Stimulated activated CD4-positive, alpha-beta T cell treated with anti-CD3 and anti-CD28 coated beads, Interleukin-15, amount 100 ng/mL, for 24 hours (primary cell): ENCODE measurements around the gene TCOF1.
A peak's percentile ranks its signal among the peaks of the same experiment; 100 is the strongest.

Experiments
- DNase-seq: peaks from one replicate; pipeline ENCODE4 v3.0.0-alpha.2; 2020

TCOF1 gene

DNA sequence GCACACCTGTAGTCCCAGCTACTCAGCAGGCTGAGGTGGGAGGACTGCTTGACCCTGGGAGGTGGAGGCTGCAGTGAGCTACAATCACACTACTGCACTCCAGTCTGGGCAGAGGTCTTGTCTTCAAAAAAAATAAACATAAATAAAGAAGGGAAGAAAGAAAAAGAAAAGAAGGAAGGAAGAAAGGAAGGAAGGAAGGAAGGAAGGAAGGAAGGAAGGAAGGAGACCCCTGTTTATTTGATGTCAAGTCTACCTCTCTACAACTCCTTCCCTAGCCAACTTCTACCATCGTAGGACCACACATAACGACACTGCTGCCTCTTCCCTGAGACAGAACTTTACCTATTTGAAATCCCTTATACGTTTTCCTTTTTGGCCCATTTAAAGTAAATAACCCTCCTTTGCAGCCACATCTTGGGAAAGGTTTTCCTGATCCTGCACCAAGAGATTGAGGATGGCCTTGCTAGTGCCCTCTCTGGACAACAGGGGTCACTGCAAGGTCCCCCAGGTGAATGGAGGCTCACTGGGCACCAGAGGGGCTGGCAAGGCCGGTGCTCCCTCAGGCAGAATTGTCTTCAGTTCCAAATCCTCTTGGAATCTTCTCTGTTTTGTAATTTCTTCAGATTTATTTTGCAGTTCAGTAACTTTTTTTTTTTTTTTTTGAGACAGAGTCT, 81.5 kb downstream of the TCOF1 start:
- peak; percentile 30 for DNase-seq

DNA sequence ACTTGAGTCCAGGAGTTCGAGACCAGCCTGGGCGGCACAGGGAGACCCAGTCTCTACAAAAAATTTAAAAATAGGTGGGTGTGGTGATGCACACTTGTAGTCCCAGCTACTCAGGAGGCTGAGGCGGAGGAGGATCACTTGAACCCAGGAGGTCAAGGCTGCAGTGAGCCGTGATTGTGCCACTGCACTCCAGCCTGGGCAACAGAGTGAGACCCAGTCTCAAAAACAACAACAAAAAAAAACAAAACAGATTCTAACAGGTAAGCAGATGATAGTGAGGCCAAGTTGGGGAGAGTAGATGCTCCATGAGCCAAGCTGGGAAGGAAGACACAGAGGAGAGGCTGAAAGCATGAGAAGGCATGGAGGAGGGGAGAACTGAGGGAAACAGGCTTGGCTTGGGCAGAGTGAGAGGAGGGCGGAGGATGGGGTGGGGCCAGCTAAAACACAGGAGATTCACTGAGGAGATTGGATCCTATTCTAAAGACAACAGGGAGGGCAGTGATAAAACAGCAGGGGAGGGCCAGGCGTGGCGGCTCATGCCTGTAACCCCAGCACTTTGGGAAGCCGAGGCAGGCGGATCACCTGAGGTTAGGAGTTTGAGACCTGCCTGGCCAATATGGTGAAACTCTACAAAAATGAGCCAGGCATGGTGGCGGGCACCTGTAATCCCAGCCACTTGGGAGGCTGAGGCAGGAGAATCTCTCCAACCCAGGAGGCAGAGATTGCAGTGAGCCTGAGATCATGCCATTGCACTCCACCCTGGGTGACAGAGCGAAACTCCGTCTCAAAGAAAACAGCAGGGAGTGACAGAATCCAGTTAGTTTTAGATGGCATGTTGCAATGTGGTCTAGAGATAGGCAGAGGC, 83.7 kb downstream of the TCOF1 start:
- peak; percentile 12 for DNase-seq

DNA sequence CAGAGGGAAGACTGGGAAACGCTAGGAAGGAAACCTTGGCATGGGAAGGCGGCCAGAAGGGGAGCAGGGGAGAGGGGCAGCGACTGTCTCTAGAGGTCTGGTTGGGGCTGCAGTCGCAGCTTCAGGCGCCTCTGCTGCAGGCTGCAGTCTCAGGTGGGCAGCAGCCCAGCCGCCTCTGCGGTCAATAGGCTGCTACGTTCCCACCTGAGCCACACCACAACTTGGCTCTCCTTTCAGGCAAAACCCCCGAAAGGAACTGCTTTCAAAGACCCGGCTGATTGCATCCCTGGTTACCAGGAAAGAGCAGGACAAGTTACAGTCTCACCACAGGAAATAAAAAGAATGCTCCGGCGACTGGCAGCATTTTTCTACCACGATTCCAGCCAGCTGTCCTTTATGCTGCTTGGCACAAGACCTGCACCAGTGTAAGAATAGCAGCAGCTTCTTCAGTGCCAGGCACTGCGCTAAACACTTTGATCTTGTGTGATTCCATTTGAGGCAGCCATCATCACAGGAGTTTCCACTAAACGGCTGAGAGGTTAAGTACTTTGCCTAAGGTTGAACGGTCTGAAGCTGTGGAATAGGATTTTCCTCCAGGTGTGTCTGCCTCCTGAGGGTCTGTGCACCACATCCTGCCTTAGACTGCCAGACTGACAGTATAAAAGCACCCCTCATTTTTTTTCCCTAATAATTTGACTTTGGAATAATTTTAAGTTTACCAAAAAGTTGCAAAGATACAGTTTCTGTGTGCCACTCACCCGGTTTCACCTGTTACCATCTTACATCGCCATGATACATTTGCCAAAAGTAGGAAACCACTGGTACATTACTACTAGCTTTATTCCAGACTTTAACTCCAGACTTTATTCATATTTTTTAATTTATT, 84.6 kb downstream of the TCOF1 start:
- DNase-seq: peak; percentile 23

DNA sequence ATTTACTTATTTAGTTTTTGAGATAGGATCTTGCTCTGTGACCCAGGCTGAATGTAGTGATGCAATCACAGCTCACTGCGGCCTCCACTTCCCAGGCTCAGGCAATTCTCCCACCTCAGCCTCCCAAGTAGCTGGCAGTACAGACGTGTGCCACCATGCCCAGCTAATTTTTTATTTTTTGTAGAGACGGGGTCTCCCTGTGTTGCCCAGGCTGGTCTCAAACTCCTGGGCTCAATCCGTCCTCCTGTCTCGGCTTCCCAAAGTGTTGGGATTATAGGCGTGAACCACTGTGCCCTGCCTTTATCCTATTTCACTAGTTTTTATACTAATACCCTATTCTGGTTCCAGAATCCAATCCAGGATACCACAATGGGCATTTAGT, 85.2 kb downstream of the TCOF1 start:
- peak; percentile 31 for DNase-seq

DNA sequence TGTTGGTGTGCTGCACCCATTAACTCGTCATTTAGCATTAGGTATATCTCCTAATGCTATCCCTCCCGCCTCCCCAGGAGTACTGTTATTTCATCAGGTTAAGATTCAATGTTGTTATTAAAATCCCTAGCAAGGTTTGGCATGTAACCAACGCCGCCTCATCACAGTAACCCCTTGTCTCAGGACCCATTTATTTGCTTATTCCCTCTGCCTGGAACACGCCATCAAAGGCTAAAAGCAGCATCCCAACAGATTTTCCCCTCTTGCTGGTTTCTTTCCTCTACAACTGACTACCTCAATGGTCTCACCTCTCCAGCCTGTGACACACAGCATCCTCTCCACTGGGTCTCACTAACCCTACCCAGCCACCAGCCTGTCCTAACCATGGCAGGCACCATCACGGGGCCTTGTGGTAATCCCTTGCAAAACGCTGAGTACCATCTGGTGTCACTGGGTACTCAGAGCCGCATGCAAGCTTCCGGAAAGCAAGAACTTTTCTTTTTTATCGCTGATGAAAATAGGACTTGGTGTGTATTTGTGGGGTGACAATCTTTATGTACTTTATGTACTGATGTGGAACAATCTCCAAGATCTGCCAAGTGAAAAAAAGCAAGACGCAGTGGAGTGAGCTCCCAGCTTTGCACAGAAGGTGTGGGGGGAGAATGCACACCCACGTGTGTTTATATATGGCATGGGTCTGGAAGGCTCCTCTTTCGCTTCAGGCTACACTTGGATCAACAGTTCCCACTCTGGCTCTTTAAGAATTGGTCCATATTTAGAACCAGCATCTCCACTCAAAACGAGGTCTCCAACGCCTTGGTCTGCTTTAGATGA, 86.0 kb downstream of the TCOF1 start:
- DNase-seq: peak; percentile 31

DNA sequence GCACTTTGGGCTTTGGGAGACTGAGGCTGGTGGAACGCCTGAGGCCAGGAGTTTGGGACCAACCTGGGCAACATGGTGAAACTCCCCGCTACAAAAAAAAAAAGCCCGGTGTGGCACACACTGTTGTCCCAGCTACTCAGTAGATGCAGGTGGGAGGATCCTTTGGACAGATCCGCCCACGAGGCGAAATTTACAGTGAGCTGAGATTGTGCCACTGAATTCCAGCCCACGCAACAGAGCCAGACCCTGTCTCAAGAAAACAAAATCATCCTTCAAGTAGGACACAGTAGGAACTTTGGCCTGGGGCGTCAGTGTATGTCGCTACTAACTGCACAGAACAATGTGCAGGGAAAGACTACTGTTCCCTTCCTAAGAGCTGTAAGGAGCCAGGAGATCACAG, 87.3 kb downstream of the TCOF1 start:
- peak; percentile 21 for DNase-seq

DNA sequence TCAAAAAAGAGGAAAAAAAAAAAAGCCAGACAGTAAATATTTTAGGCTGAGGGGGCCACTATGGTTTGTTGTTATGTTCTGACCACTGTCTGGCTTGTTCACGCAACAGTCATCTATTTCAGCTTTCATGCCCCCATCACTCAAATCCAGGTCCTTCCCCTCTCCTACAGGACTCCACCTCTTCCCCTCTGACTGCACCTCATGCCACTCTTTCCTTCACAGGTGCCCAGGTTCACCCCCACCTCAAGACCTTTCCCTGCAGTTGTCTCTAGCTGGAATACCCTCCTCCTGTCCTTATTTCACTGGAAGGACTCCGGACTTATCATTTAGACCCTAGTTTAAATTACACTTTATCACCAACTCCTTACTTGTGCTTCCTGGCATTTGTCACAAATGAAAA, 88.6 kb downstream of the TCOF1 start:
- DNase-seq: no peak

DNA sequence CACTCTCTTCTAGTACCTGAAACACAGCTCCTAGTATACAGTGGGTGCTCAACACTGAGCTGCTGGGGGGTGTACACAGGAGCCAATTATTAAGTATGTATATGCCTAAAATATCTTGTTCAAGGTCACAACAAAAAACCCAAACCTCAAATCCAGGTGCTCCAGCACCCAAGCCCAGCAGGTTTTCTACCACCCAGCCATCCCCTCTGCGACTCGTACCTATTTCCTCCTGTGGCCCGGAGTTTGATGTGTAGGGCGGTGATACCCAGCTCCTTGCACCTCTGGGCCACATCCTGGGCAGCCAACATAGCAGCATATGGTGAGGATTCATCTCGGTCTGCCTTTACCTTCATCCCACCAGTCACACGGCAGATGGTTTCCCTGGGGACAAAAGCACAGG, 89.1 kb downstream of the TCOF1 start:
- DNase-seq: peak; percentile 18

DNA sequence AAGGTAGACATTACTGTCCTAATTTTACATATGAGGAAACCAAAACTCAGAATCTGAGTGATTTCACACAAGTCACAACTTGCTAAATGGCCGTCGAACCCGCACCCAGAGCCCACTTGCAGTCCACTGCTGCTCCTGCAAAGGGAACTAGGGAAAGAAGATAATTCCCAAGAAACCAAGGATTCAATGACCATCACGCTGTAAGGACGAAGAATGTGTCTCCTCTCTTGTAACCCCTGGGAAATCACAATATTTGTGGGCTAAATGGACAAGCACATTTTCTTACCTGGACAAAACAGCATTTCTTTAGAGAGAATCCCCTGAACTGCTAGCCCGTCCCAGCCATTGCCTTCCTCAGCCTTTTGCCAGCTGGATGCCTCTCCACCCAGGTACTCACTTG, 89.7 kb downstream of the TCOF1 start:
- DNase-seq: no peak

DNA sequence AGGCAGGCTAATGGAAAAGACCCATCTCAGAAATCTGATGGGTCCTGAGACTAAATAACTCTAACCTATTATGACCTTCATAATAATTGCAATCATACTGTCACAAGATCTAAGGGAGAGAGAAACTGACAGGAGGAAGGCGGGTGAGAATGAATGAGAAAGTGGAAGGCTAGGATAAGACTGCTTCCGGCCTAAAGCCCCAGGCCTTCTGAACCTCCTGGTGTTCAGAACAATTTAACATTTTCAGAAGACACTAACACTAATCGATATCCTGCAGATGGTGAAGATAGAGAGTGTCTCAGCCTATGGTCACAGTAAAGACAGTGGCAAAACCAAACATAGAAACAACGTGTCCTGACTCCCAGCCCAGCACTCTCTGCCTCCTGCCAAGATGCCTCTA, 90.8 kb downstream of the TCOF1 start:
- DNase-seq: peak; percentile 8

DNA sequence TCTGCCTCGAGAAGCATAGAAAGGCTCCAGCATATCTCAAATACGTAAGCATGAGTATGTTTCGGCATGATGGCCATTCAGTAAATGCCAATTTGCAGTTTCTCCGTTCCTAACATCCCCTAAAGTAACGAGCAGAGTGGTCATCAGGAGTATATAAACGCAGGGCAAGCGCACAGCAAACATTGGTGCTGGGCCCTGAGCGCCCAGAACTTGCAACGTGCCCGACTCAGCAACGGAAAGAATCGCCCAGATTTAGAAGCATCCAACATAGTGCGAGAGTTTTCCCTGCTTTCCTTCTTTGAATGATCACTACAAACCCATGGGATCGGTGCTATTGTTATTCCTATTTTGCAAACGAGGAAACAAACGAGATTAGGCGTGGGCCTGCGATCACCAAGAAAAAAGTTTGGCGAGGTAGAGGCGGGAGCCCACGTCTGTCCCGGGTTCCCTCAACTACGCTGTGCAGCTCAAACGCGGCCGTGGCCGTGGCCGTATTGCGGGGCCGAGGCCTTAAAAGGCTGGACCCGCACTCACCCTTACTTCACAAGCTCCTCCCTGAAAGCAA, 91.5 kb downstream of the TCOF1 start:
- DNase-seq: peak; percentile 27
